22Rv1 (cell line): ENCODE data around the gene MFSD11.

Source experiments
- H3K27ac ChIP-seq: fragments of 450-650 bp; 2 replicates; pipeline ENCODE4 v1.5.1; 2017
- CTCF ChIP-seq: fragments of 450-650 bp; IDR thresholded peaks from 2 replicates; pipeline ENCODE4 v1.5.1; 2017; ENCODE audit warnings: mild to moderate bottlenecking
- ZFX ChIP-seq: fragments of 450-650 bp; IDR thresholded peaks from 2 replicates; pipeline ENCODE4 v1.6.1; 2017; ENCODE audit warnings: antibody characterized with exemption, borderline replicate concordance

The MFSD11 gene

GRCh38 chr17:76726231-76726775 is 11.6 kb upstream of the MFSD11 start, which contains the start of gene JMJD6:
JMJD6 (minus strand) TSS chr17:76726606; CDS start chr17:76726475, 131 bp downstream.
- TF ChIP-seq CTCF (no peak), ZFX (no peak)
- H3K27ac ChIP-seq: peak within 1 kb of the TSS; percentile 98

- H3K27ac ChIP-seq: peak within 1 kb of the TSS; percentile 98
- TF ChIP-seq ZFX (no peak), CTCF (peak; percentile 86)
Measured at GRCh38 chr17:76726776-76727718, 10.9 kb upstream of the MFSD11 start, which contains the start of gene METTL23. METTL23 (plus strand) TSS chr17:76726839; CDS start chr17:76729711, 2,872 bp downstream.

GRCh38 chr17:76727745-76728456 is 10.0 kb upstream of the MFSD11 start:
- H3K27ac ChIP-seq: peak overlapping the region; percentile 98
- TF ChIP-seq ZFX (no peak), CTCF (no peak)

- peak overlapping the region; percentile 99 for H3K27ac ChIP-seq
Measured at GRCh38 chr17:76731800-76732733, 5.9 kb upstream of the MFSD11 start.

GRCh38 chr17:76732734-76733617 is 4.9 kb upstream of the MFSD11 start:
- peak overlapping the region; percentile 99 for H3K27ac ChIP-seq
- no peak for TF ChIP-seq ZFX
- TF ChIP-seq CTCF: no peak

GRCh38 chr17:76733618-76733957 is 4.3 kb upstream of the MFSD11 start:
- TF ChIP-seq CTCF (no peak), ZFX (no peak)

More at GRCh38 chr17:76733618-76733957, 4.3 kb upstream of the MFSD11 start:
- H3K27ac ChIP-seq: peak overlapping the region; percentile 99
